Fibroblast of lung (primary cell): ENCODE data around the gene DNAAF6. TPM values are rescaled to one million over a fixed set of nuclear protein-coding genes. Genes with fewer than 3 reads are reported as not detected.
"Not testable (repeated sequence)": the region's sequence is repeated elsewhere in the genome, so short reads cannot be mapped to it uniquely, and the experiment has no call there.

ENCODE experiments used
- DNase-seq, 2 donors: peaks; one replicate each; pipeline versions ENCODE4 v3.0.0 to v3.0.0-alpha.2; 2010; ENCODE audit warnings: low read depth in 2 of 2
- H2AFZ ChIP-seq: 2 replicates; pipeline ENCODE4 v1.5.1; 2012; ENCODE audit warnings: low read length, control low read depth, inconsistent platforms
- H3K27ac ChIP-seq: 2 replicates; pipeline ENCODE4 v1.5.1; 2011; ENCODE audit warnings: low read length, control low read depth; ENCODE audit not compliant: insufficient read depth
- H3K27me3 ChIP-seq: 2 replicates; pipeline ENCODE4 v1.5.1; 2011; ENCODE audit warnings: mild to moderate bottlenecking, low read length; ENCODE audit not compliant: control insufficient read depth, insufficient read depth
- H3K36me3 ChIP-seq: 2 replicates; pipeline ENCODE4 v1.5.1; 2011; ENCODE audit warnings: low read length; ENCODE audit not compliant: control insufficient read depth, insufficient read depth
- H3K4me1 ChIP-seq: 2 replicates; pipeline ENCODE4 v1.5.1; 2011; ENCODE audit warnings: low read length; ENCODE audit not compliant: control insufficient read depth, insufficient read depth; ENCODE audit errors: extremely low read depth
- H3K4me2 ChIP-seq: 2 replicates; pipeline ENCODE4 v1.5.1; 2011; ENCODE audit warnings: low read length, control low read depth; ENCODE audit not compliant: insufficient read depth; ENCODE audit errors: extremely low read depth
- H3K4me3 ChIP-seq, 4 experiments: fragments of 200-600 bp in 1 of 4; sonication (generic) in 1 of 4; replicated peaks in 1 of 4; 2 replicates each; pipeline ENCODE4 v1.5.1; 2011 to 2016; ENCODE audit warnings: low read length in 4 of 4, low read depth in 3 of 4, mild to moderate bottlenecking in 3 of 4, control low read depth in 2 of 4, inconsistent platforms in 1 of 4, mixed read lengths in 1 of 4; ENCODE audit not compliant: insufficient read depth in 1 of 4; ENCODE audit errors: control extremely low read depth in 1 of 4
- H3K79me2 ChIP-seq: 2 replicates; pipeline ENCODE4 v1.5.1; 2012; ENCODE audit warnings: mild to moderate bottlenecking, low read length, inconsistent platforms; ENCODE audit not compliant: control insufficient read depth, insufficient read depth
- H3K9ac ChIP-seq: 2 replicates; pipeline ENCODE4 v1.5.1; 2011; ENCODE audit warnings: mild to moderate bottlenecking, low read length, control low read depth; ENCODE audit not compliant: insufficient read depth
- H3K9me3 ChIP-seq: 2 replicates; pipeline ENCODE4 v1.5.1; 2012; ENCODE audit warnings: low read depth, low read length; ENCODE audit not compliant: control insufficient read depth, insufficient read depth
- H4K20me1 ChIP-seq: 2 replicates; pipeline ENCODE4 v1.5.1; 2011; ENCODE audit warnings: low read length; ENCODE audit not compliant: control insufficient read depth, insufficient read depth; ENCODE audit errors: extremely low read depth
- EZH2 ChIP-seq: IDR thresholded peaks from 2 replicates; pipeline ENCODE4 v1.5.1; 2012; ENCODE audit warnings: low read length, control low read depth, mild to moderate bottlenecking; ENCODE audit errors: missing control alignments
- polyA minus RNA-seq: library from RNA; depleted of rRNA, polyadenylated mRNA; stranded (reverse); fragments of >200 nt; gene quantifications from 2 replicates; pipeline ENCODE4 v1.2.3, GENCODE V29; 2011; ENCODE audit warnings: low replicate concordance
- polyA plus RNA-seq, 2 donors: library from polyadenylated mRNA; depleted of rRNA in 1 of 2; stranded (reverse) in 1 of 2; unstranded in 1 of 2; fragments of >200 nt; gene quantifications; 2 replicates each; pipeline ENCODE4 v1.2.1, GENCODE V29; 2011 to 2012; ENCODE audit warnings: missing spikeins in 1 of 2
- total RNA-seq: library from RNA; depleted of rRNA; stranded (reverse); fragments of >200 nt; gene quantifications from 2 replicates; pipeline ENCODE4 v1.2.1, GENCODE V29; 2014
- TF ChIP-seq, protein P1 (sequence below), 2 donors: IDR thresholded peaks in 1 of 2; conservative IDR thresholded peaks in 1 of 2; 1 replicate in 1 of 2; 2 replicates in 1 of 2; pipeline ENCODE4 v1.5.1; 2011 to 2012; ENCODE audit warnings: low read length in 2 of 2, control low read depth in 1 of 2, inconsistent platforms in 1 of 2, low read depth in 1 of 2, mild to moderate bottlenecking in 1 of 2

Gene DNAAF6
- total RNA-seq (not detected in 2 replicates), polyA plus RNA-seq (not detected in 2 replicates), polyA minus RNA-seq (not detected in 2 replicates)
- not detected in 2 replicates for polyA plus RNA-seq (2012)

DNA sequence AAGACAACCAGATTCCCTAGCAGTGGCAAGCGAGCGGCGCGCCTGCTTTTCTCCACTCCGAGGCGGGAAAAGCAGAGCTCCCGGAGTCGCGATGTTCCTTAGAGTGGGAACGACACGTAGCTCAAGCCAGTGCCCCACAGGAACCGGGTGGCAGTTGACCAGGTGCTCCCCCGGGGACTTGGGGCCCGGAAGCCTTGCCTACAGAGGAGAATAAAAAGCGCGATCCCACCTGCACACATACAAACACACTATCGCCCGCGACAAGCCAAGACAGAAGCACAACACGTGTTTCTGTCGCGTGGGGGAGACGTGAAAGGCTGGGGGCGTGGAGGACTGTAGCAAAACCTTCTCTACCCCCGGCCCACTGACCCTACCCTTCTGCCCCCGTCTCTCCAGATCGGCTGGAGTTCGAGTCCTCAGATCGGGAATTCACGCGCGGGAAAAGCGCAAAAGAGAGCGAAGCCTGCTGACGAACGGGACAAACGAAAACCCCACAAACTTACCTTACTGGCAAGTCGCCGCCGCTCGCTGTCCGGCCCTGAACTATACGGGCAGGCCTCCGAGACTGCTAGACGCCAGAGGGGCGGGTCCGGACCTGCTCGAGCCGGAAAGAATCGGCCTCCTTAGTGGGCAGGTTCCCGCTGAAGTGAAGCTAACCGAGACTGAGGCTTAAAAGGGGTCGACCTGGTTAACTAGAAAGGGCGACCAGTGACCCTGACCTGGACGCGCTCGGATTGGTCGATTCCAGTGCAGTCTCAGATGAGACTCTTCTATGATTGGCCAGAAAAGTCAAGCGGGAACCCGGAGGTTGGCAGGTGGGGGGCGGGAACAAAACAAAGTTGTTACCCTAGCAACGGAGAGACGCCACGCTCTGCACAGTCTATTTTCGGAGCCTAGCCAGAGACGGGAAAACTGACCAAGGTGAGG, at the start of gene DNAAF6, which contains the start of gene NUP62CL:
Gene DNAAF6 (plus strand): TSS at position 842 of the 927 bp plus-strand sequence. CDS start 6,265 bp downstream, outside the sequence.
Gene NUP62CL (minus strand): TSS at position 664 of the 927 bp plus-strand sequence. CDS start 31,287 bp downstream, outside the sequence.
- Histone ChIP-seq H4K20me1 (no peaks in the 10 kb centered on the region), H3K4me2 (peak within 1 kb of the TSS; percentile 78), H3K4me3 (peak within 1 kb of the TSS; percentile 21 to 45 (median 31)), H3K9ac (no peak within 1 kb of the TSS), H3K36me3 (no peaks in the 10 kb centered on the region), H3K79me2 (no peaks in the 10 kb centered on the region), H3K27me3 (no peaks in the 10 kb centered on the region), H3K4me1 (no peaks in the 10 kb centered on the region), H3K27ac (no peak within 1 kb of the TSS), H3K9me3 (no peaks in the 10 kb centered on the region), H2AFZ (peak within 1 kb of the TSS; percentile 33)
- DNase-seq = peak; percentile 4 to 18
- TF ChIP-seq EZH2 = no peak
- TF ChIP-seq, protein P1, sequence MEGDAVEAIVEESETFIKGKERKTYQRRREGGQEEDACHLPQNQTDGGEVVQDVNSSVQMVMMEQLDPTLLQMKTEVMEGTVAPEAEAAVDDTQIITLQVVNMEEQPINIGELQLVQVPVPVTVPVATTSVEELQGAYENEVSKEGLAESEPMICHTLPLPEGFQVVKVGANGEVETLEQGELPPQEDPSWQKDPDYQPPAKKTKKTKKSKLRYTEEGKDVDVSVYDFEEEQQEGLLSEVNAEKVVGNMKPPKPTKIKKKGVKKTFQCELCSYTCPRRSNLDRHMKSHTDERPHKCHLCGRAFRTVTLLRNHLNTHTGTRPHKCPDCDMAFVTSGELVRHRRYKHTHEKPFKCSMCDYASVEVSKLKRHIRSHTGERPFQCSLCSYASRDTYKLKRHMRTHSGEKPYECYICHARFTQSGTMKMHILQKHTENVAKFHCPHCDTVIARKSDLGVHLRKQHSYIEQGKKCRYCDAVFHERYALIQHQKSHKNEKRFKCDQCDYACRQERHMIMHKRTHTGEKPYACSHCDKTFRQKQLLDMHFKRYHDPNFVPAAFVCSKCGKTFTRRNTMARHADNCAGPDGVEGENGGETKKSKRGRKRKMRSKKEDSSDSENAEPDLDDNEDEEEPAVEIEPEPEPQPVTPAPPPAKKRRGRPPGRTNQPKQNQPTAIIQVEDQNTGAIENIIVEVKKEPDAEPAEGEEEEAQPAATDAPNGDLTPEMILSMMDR (conservative IDR thresholded peaks at IDR 0.05 in 1 of 2, IDR thresholded peaks at IDR 0.05 in 1 of 2; ENCODE audit: low read depth in 1 of 2, low read length in 2 of 2) = no peak

DNA sequence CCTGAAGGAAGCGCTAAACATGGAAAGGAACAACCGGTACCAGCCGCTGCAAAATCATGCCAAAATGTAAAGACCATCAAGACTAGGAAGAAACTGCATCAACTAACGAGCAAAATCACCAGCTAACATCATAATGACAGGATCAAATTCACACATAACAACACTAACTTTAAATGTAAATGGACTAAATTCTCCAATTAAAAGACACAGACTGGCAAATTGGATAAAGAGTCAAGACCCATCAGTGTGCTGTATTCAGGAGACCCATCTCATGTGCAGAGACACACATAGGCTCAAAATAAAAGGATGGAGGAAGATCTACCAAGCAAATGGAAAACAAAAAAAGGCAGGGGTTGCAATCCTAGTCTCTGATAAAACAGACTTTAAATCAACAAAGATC, 48.8 kb upstream of the DNAAF6 start:
- not testable (repeated sequence) for H3K27me3 ChIP-seq, H3K9ac ChIP-seq, H3K4me1 ChIP-seq, H4K20me1 ChIP-seq, H3K4me3 ChIP-seq, H3K9me3 ChIP-seq, H3K36me3 ChIP-seq, H3K27ac ChIP-seq, H3K79me2 ChIP-seq, DNase-seq, H2AFZ ChIP-seq, H3K4me2 ChIP-seq

DNA sequence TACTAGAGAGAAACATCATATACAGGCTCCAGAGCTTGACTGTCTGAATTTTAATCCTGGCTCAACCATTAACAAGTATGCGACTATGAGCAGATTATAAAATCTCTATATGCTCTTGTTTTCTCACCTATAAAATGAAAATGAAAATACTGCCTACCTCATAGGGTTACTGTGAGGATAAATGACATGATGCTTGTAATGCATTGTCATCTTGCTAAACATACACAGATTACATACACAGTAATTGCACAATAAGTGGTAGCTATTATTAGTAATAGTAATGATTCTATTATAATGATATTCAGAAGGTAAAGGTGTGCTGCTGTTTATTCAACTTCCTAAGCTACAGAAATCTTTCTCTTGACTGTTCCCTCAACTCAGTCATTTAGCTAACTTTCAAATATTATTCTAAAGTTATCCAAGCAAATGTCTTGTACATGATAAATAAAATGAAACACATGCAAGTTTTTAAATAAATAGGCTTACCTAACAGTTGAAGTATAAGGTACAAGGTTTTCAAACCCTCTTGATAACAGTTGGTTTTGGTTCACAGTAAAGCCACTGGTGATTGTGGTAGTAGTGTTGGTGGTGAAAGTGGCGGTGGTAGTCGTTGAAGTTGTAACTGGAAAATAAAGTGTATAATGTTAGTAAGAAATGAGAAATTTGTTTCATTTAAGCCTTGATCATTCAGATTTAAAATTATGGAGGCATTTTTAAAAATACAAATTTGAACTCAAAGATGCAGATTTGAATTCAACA, 39.1 kb upstream of the DNAAF6 start:
- Histone ChIP-seq H3K36me3 (no peaks in the 10 kb centered on the region), H3K4me1 (no peaks in the 10 kb centered on the region), H3K9me3 (no peaks in the 10 kb centered on the region), H3K9ac (no peak overlapping the region), H3K27ac (no peak overlapping the region), H3K79me2 (no peaks in the 10 kb centered on the region), H3K4me2 (no peak overlapping the region), H2AFZ (no peak overlapping the region), H3K27me3 (no peaks in the 10 kb centered on the region), H3K4me3 (no peak overlapping the region), H4K20me1 (no peaks in the 10 kb centered on the region)
- no peak for DNase-seq
- TF ChIP-seq, protein P1 (conservative IDR thresholded peaks at IDR 0.05 in 1 of 2, IDR thresholded peaks at IDR 0.05 in 1 of 2; ENCODE audit: low read depth in 1 of 2, low read length in 2 of 2) = no peak
- no peak for TF ChIP-seq EZH2
